CD4-positive, CD25-positive, alpha-beta regulatory T cell (primary cell): ENCODE measurements around the gene ZDHHC8. TPM values are rescaled to one million over a fixed set of nuclear protein-coding genes. Genes with fewer than 3 reads are reported as not detected.

Experiments used
- ATAC-seq, 2 donors: fragments of 150-1000 bp; cut with Tn5 transposase; one replicate each; pipeline ENCODE4 v1.10.0; 2021; ENCODE audit warnings: low read depth in 2 of 2, moderate number of reproducible peaks in 2 of 2, moderate library complexity in 1 of 2
- DNase-seq, 3 donors: peaks; one replicate each; pipeline versions ENCODE4 v3.0.0 to v3.0.0-alpha.2; 2012 to 2022; ENCODE audit warnings: mixed read lengths in 1 of 3
- H3K27ac ChIP-seq: one replicate; pipeline ENCODE4 v1.7.0; 2013; ENCODE audit warnings: mild to moderate bottlenecking, low read length; ENCODE audit not compliant: insufficient read depth, poor library complexity, severe bottlenecking
- H3K27me3 ChIP-seq: one replicate; pipeline ENCODE4 v1.7.0; 2013; ENCODE audit warnings: low read length; ENCODE audit not compliant: control insufficient read depth, insufficient read depth
- H3K36me3 ChIP-seq: one replicate; pipeline ENCODE4 v1.7.0; 2013; ENCODE audit warnings: mild to moderate bottlenecking, low read length, moderate library complexity; ENCODE audit not compliant: control insufficient read depth, insufficient read depth
- H3K4me1 ChIP-seq: 2 replicates; pipeline ENCODE4 v1.7.0; 2013; ENCODE audit warnings: mild to moderate bottlenecking, low read length; ENCODE audit not compliant: insufficient read depth, control insufficient read depth, poor library complexity, severe bottlenecking
- H3K4me3 ChIP-seq: one replicate; pipeline ENCODE4 v1.7.0; 2013; ENCODE audit warnings: low read depth, mild to moderate bottlenecking, low read length, moderate library complexity
- H3K9me3 ChIP-seq, 2 experiments: 1 replicate in 1 of 2; 2 replicates in 1 of 2; pipeline ENCODE4 v1.7.0; 2013; ENCODE audit warnings: low read length in 2 of 2, mild to moderate bottlenecking in 1 of 2, moderate library complexity in 1 of 2; ENCODE audit not compliant: control insufficient read depth in 2 of 2
- H3K27ac Mint-ChIP-seq, 3 donors: one replicate each; pipeline ENCODE4 v1.8.0; 2020 to 2022; ENCODE audit warnings: mild to moderate bottlenecking in 3 of 3, mixed read lengths in 3 of 3, moderate library complexity in 2 of 3
- H3K27me3 Mint-ChIP-seq: one replicate; pipeline ENCODE4 v1.8.0; 2022; ENCODE audit warnings: mild to moderate bottlenecking, mixed read lengths
- H3K36me3 Mint-ChIP-seq: one replicate; pipeline ENCODE4 v1.8.0; 2020; ENCODE audit warnings: mixed read lengths
- H3K4me1 Mint-ChIP-seq, 4 donors: one replicate each; pipeline ENCODE4 v1.8.0; 2020 to 2022; ENCODE audit warnings: mixed read lengths in 4 of 4, mild to moderate bottlenecking in 1 of 4
- H3K4me3 Mint-ChIP-seq, 4 donors: one replicate each; pipeline ENCODE4 v1.8.0; 2020 to 2022; ENCODE audit warnings: mild to moderate bottlenecking in 4 of 4, mixed read lengths in 4 of 4, moderate library complexity in 3 of 4
- H3K9me3 Mint-ChIP-seq, 7 donors: one replicate each; pipeline ENCODE4 v1.8.0; 2020 to 2022; ENCODE audit warnings: mixed read lengths in 7 of 7, mild to moderate bottlenecking in 3 of 7, moderate library complexity in 2 of 7
- polyA plus RNA-seq, 4 donors: library from polyadenylated mRNA; unstranded; fragments of 300-500 nt; fragmentation: Illumina TruSeq; gene quantifications; one replicate each; pipeline ENCODE4 v1.2.3, GENCODE V29; 2021
- total RNA-seq: library from RNA; stranded (reverse); gene quantifications from one replicate; pipeline ENCODE4 v1.2.3, GENCODE V29; 2022

The ZDHHC8 gene
- total and polyA plus RNA-seq, 5 donors from 2014 or later = 1.2 to 76.7 (median 1.9) TPM

DNA sequence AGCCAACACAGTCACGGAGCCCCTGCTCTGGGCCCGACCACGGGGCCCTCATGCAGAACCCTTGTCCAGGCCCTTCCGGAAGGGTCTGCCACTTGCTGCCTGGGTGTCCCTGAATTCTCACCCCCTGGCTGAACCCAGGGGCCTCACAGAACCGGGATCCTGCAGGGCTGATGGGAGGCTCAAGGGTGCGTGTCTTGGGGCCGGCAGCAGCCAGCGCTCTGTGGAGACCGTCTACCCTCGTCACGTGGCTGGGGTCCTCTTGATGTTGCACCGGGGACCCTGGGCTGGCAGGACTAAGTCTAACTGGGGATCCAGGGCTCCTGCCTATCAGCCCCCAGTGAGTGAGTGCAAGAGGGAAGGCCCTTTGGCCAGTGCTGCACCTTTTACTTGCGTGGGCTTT, 38.6 kb downstream of the ZDHHC8 start:
- no peak overlapping the region for H3K27ac Mint-ChIP-seq
- Histone ChIP-seq H3K36me3 (no peaks in the 10 kb centered on the region), H3K27ac (no peak overlapping the region), H3K27me3 (no peaks in the 10 kb centered on the region), H3K4me3 (no peak overlapping the region), H3K9me3 (no peaks in the 10 kb centered on the region), H3K4me1 (no peaks in the 10 kb centered on the region)
- no peak for ATAC-seq
- H3K27me3 Mint-ChIP-seq = no peaks in the 10 kb centered on the region
- no peaks in the 10 kb centered on the region for H3K36me3 Mint-ChIP-seq
- no peak for DNase-seq
- H3K9me3 Mint-ChIP-seq = peaks cover 0 to 2% (median 0%) of the 10 kb centered on the region in 7 donors
- no peaks in the 10 kb centered on the region for H3K4me1 Mint-ChIP-seq
- no peak overlapping the region for H3K4me3 Mint-ChIP-seq

DNA sequence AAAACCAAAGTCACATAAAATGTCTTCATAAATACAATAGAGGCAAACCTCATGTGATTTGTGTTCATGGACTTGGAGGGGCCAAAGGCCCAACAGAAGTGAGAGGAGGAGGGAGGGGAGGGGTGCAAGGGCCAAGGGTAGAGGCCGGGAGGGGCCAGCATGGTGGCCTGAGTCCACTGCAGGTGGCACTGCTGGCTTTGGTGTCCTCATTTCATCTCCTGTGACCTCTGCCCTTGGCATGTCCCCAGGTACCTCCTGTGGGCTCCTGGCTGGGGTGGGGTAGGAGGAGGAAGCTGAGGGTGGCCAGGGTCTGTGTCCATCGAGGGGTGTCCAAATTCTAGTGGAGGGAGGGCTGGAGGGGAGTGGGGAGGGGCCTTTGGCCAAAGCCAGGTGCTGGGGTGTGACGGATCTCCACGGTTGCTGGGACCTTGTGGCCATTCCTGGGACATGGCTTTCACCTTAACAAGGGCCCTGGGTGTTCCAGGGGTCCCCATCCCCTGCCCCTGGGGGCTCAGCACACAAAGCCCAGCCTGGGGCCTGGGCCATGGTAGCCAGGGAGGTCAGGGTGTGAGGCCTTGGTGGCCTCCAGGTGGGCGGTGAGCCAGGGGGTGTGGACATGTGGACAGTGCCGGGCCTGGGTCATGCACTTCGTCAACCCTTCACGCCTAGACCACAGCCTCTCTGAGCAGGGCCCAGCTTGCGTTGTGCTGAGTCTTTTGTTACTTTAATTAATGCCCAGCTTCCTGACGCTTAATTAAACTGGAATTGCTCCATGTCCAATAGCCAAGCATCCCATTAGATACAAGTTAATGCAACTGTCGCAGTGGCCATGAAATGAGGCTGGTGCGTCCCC, 39.9 kb downstream of the ZDHHC8 start:
- Histone ChIP-seq H3K36me3 (no peaks in the 10 kb centered on the region), H3K27me3 (no peaks in the 10 kb centered on the region), H3K27ac (no peak overlapping the region), H3K4me1 (no peaks in the 10 kb centered on the region), H3K4me3 (no peak overlapping the region), H3K9me3 (no peaks in the 10 kb centered on the region)
- H3K4me3 Mint-ChIP-seq = no peak overlapping the region
- H3K27ac Mint-ChIP-seq = no peak overlapping the region
- peaks cover 3% of the 10 kb centered on the region for H3K27me3 Mint-ChIP-seq
- H3K9me3 Mint-ChIP-seq = peaks cover 0 to 2% (median 0%) of the 10 kb centered on the region in 7 donors
- DNase-seq (no peak), ATAC-seq (no peak)
- no peaks in the 10 kb centered on the region for H3K36me3 Mint-ChIP-seq
- H3K4me1 Mint-ChIP-seq = no peaks in the 10 kb centered on the region

DNA sequence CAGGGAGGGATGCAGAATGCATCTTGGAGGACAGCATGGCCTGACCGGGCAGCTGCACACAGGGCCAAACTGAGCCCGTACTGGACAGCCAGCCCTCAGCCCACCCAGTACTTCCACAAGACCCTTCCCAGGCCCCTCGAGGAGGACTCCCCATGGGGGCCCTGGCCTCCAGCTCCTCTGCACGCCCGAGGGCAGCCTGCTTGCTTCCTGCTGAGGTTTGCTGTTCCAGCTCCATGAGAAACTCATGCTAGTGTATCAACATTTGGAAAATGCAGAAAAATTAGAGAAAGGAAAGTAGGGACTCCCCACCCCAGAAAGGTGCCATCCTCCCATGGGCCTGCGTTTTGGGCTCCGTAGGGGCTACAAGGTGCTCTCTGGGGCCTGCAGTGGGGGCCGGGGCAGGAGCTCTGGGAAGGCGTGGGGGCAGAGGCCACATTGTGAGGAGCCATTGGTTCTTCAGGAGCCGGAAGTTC, 40.6 kb downstream of the ZDHHC8 start:
- no peak for ATAC-seq
- Histone ChIP-seq H3K4me3 (no peak overlapping the region), H3K36me3 (no peaks in the 10 kb centered on the region), H3K9me3 (no peaks in the 10 kb centered on the region), H3K27ac (no peak overlapping the region), H3K27me3 (no peaks in the 10 kb centered on the region), H3K4me1 (no peaks in the 10 kb centered on the region)
- Mint-ChIP-seq H3K4me3 (no peak overlapping the region), H3K9me3 (peaks cover 0 to 2% (median 0%) of the 10 kb centered on the region in 7 donors), H3K36me3 (no peaks in the 10 kb centered on the region), H3K27me3 (peaks cover 4% of the 10 kb centered on the region), H3K4me1 (no peaks in the 10 kb centered on the region), H3K27ac (no peak overlapping the region)
- no peak for DNase-seq

DNA sequence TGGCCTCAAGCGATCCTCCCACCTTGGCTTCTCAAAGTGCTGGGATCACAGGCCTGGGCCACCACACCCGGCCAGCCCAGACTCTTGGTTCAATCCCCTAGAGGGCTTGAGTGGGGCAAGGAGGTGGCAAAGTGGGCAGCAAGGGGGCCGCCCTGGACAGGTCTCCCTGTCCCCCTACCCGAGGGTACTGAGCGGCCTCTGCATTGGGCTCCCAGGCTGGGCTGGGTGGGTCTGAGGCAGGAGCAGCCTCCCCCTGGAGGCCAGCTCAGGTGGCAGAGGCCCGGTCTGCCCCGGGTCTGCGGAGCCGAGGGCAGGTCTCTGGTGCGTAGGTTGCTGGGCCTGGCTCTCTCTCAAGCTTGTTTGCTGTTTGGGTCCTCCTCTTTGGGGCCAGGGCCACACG, 41.6 kb downstream of the ZDHHC8 start:
- H3K27ac Mint-ChIP-seq = no peak overlapping the region
- no peaks in the 10 kb centered on the region for H3K36me3 Mint-ChIP-seq

DNA sequence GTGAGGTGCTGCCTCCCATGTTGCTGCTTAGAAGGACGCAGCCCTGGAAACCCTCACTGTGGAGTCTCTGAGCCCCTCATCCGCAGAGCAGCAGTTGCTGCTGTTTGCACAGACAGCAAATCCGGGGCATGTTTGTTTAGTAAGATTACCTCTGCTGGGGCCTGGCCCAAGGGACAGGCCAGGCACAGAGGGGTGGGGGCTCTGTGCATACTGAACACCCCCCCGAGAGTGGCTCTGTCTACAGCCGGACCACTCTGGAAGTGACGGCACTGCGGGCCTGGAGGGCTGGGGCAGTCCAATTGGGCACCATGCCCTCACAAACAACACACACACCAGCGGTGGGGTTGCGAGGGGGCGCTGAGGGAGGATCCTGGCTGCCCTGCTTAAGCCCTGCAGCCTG, 42.2 kb downstream of the ZDHHC8 start:
- H3K36me3 ChIP-seq = no peaks in the 10 kb centered on the region
- peaks cover 4% of the 10 kb centered on the region for H3K27me3 Mint-ChIP-seq
- no peak overlapping the region for H3K27ac Mint-ChIP-seq
- ATAC-seq (no peak), DNase-seq (no peak)
- H3K4me3 ChIP-seq = no peak overlapping the region
- no peaks in the 10 kb centered on the region for H3K36me3 Mint-ChIP-seq
- H3K27me3 ChIP-seq = no peaks in the 10 kb centered on the region
- no peaks in the 10 kb centered on the region for H3K4me1 Mint-ChIP-seq
- H3K4me3 Mint-ChIP-seq = no peak overlapping the region
- H3K27ac ChIP-seq = no peak overlapping the region
- peaks cover 0 to 2% (median 0%) of the 10 kb centered on the region in 7 donors for H3K9me3 Mint-ChIP-seq
- no peaks in the 10 kb centered on the region for H3K9me3 ChIP-seq
- no peaks in the 10 kb centered on the region for H3K4me1 ChIP-seq

More for the DNA sequence above, 41.6 kb downstream of the ZDHHC8 start:
- H3K27me3 ChIP-seq = no peaks in the 10 kb centered on the region
- no peak overlapping the region for H3K4me3 Mint-ChIP-seq
- H3K4me1 Mint-ChIP-seq = no peaks in the 10 kb centered on the region
- no peaks in the 10 kb centered on the region for H3K9me3 ChIP-seq
- H3K27ac ChIP-seq = no peak overlapping the region
- H3K4me1 ChIP-seq = no peaks in the 10 kb centered on the region
- H3K36me3 ChIP-seq = no peaks in the 10 kb centered on the region
- no peak for DNase-seq
- no peak overlapping the region for H3K4me3 ChIP-seq
- H3K27me3 Mint-ChIP-seq = peaks cover 4% of the 10 kb centered on the region
- ATAC-seq = no peak
- peaks cover 0 to 2% (median 0%) of the 10 kb centered on the region in 7 donors for H3K9me3 Mint-ChIP-seq

DNA sequence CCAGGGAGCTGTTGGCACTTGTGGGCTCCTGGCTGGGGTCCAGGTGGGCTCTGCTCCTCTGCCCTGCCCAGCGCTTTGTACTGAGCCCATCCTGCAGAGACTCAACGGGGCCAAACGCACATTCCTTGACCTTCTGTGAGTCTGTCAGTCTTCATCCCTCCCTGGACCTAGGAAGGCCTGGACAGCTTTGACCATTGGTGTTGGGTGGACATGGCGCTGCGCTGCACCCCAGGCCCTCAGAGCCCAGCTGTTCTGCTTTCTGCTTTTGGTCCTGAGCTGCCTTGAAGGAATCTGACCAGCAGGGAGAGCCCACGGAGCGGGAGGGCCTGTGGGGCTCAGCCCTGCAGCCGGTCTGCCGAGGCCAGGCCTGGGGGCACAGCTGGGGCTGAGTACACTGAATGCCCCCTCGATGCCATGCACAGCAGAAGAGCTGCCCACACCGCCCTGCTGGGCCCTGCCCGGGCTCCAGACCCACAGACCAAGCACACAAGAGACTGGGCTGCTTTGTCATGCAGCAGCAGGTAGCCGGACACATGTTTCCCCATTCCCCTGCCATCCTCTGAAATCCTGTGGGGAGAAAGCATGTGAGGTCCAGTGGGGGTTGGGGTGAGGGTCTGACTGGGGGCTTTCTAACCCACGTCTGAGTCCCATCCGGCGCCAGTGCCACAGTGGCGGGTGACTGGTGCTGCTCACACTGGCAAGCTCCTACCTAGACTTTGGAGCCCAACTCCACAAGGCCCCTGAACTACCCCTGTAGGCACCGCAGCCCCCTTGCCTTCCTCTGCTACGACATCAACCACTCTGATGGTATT, 43.4 kb downstream of the ZDHHC8 start:
- Histone ChIP-seq H3K9me3 (no peaks in the 10 kb centered on the region), H3K4me1 (no peaks in the 10 kb centered on the region), H3K27me3 (no peaks in the 10 kb centered on the region), H3K4me3 (no peak overlapping the region), H3K36me3 (no peaks in the 10 kb centered on the region), H3K27ac (no peak overlapping the region)
- ATAC-seq (no peak), DNase-seq (no peak)
- Mint-ChIP-seq H3K4me3 (no peak overlapping the region), H3K27ac (no peak overlapping the region), H3K9me3 (peaks cover 0 to 2% (median 0%) of the 10 kb centered on the region in 7 donors), H3K4me1 (no peaks in the 10 kb centered on the region), H3K27me3 (peaks cover 4% of the 10 kb centered on the region), H3K36me3 (no peaks in the 10 kb centered on the region)

DNA sequence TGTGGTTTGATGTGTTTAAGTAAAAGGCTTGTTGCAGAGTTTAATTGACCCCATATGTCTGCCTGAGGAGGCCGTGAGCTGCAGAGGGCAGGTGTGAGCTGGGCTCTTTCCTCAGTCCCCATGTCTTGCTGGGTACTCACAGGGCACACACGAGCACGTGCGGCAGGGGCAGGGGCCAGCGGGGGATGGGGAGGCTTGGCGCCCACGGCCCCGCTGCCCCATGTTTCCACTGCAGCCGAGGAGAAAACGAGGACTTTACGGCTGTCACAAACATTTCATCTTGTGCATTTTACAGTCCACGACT, 43.9 kb downstream of the ZDHHC8 start:
- DNase-seq = peak in 1 of 3 donors; percentile 7
- H3K36me3 ChIP-seq = no peaks in the 10 kb centered on the region
- no peak overlapping the region for H3K27ac Mint-ChIP-seq

More for the DNA sequence above, 43.9 kb downstream of the ZDHHC8 start:
- Histone ChIP-seq H3K27me3 (no peaks in the 10 kb centered on the region), H3K4me3 (no peak overlapping the region), H3K27ac (no peak overlapping the region), H3K4me1 (no peaks in the 10 kb centered on the region), H3K9me3 (no peaks in the 10 kb centered on the region)
- Mint-ChIP-seq H3K27me3 (peaks cover 4% of the 10 kb centered on the region), H3K9me3 (no peaks in the 10 kb centered on the region), H3K4me1 (no peaks in the 10 kb centered on the region), H3K4me3 (no peak overlapping the region), H3K36me3 (no peaks in the 10 kb centered on the region)
- ATAC-seq = no peak
